Calu3 (cell line): ENCODE data around the gene PITPNM2. TPM values are rescaled to one million over a fixed set of nuclear protein-coding genes. Genes with fewer than 3 reads are reported as not detected.

Experiments
- Bru-seq: library from RNA; stranded (reverse); fragments of 400-500 nt; gene quantifications from one replicate; lab custom pipeline; 2021; lab: Mats Ljungman, UMichigan
- BruChase-seq, 2 experiments: library from RNA; stranded (reverse); fragments of 400-500 nt; gene quantifications; one replicate each; lab custom pipeline; 2021; lab: Mats Ljungman, UMichigan
- BruUV-seq: library from RNA; stranded (reverse); fragments of 400-500 nt; replicated peaks from 2 replicates; lab custom pipeline; 2021; lab: Mats Ljungman, UMichigan
- CTCF ChIA-PET: fragments of 300-600 bp; sonication (Branson Sonifier 250); formaldehyde crosslinking; loops from one replicate; lab custom pipeline; 2022; ENCODE audit warnings: antibody characterized with exemption; lab: Charles Lee
- DNase-seq: peaks from one replicate; pipeline ENCODE4 v3.0.0; 2022
- H3K27ac Mint-ChIP-seq: one replicate; pipeline ENCODE4 v1.8.0; 2022; ENCODE audit warnings: mixed read lengths; ENCODE audit not compliant: unreplicated experiment
- H3K27me3 Mint-ChIP-seq: one replicate; pipeline ENCODE4 v1.8.0; 2022; ENCODE audit warnings: mixed read lengths; ENCODE audit not compliant: unreplicated experiment
- H3K36me3 Mint-ChIP-seq: one replicate; pipeline ENCODE4 v1.8.0; 2022; ENCODE audit warnings: mild to moderate bottlenecking, moderate library complexity, mixed read lengths; ENCODE audit not compliant: insufficient read depth, unreplicated experiment
- H3K4me1 Mint-ChIP-seq: one replicate; pipeline ENCODE4 v1.8.0; 2022; ENCODE audit warnings: mild to moderate bottlenecking, low read depth, mixed read lengths; ENCODE audit not compliant: unreplicated experiment
- H3K4me3 Mint-ChIP-seq: one replicate; pipeline ENCODE4 v1.8.0; 2022; ENCODE audit warnings: mild to moderate bottlenecking, low read depth, moderate library complexity, mixed read lengths; ENCODE audit not compliant: unreplicated experiment
- H3K9me3 Mint-ChIP-seq: one replicate; pipeline ENCODE4 v1.8.0; 2022; ENCODE audit warnings: low read depth, mixed read lengths; ENCODE audit not compliant: unreplicated experiment
- CTCF ChIP-seq: fragments of 200-600 bp; IDR thresholded peaks from one replicate; pipeline ENCODE4 v1.8.0; 2022; ENCODE audit warnings: antibody characterized with exemption; ENCODE audit not compliant: unreplicated experiment
- intact Hi-C: fragments of 100-400 bp; cut with micrococcal nuclease; formaldehyde crosslinking; loops from one replicate; pipeline ENCODE4 v1.10.0; 2022; ENCODE audit not compliant: unreplicated experiment
- long read RNA-seq: library from polyadenylated mRNA; stranded (forward); transcript quantifications from one replicate; pipeline ENCODE4 v2.0.0, GENCODE V29; 2022
- total RNA-seq: library from RNA; stranded (reverse); gene quantifications from 2 replicates; pipeline ENCODE4 v1.2.3, GENCODE V29; 2022

The PITPNM2 gene
- total RNA-seq: 7.8 and 8.4 TPM in 2 replicates
- Bru-seq, nascent RNA: percentile 44 among the genes with signal in this experiment
- percentile 40 among the genes with signal in this experiment for BruChase-seq, experiment 1, labeled RNA remaining after a 6-hour chase
- percentile 43 among the genes with signal in this experiment for BruChase-seq, experiment 2, labeled RNA remaining after a 2-hour chase
- long read RNA-seq, partial matches to known transcripts: 0 of 5 reads
- long read RNA-seq, other reads (novel, unspliced or antisense): 5 of 5 reads

- Mint-ChIP-seq H3K4me1 (peaks cover 18% of the 10 kb centered on the region), H3K27me3 (no peaks in the 10 kb centered on the region), H3K27ac (peak within 1 kb of the TSS; percentile 18), H3K36me3 (peaks cover 21% of the 10 kb centered on the region), H3K9me3 (no peaks in the 10 kb centered on the region), H3K4me3 (peak within 1 kb of the TSS; percentile 75)
- CTCF ChIA-PET: interaction anchor here (0.6 to 1.4 kb wide), 5 partner anchors 10 to 328 kb away, joined by 3 to 10 read pairs (median 3); no protein-coding TSS in a partner anchor
- no peak for TF ChIP-seq CTCF
- intact Hi-C loops: no loop called here
- DNase-seq: peak; percentile 82
- no TSS peak for BruUV-seq
Measured at GRCh38 chr12:123150744-123151456, at the start of gene PITPNM2. TSS of gene PITPNM2 (minus strand) at chr12:123151090. CDS start at chr12:123034590, 116,500 bp downstream.

GRCh38 chr12:123200414-123200813 is 49.5 kb upstream of the PITPNM2 start:
- Mint-ChIP-seq H3K27me3 (no peaks in the 10 kb centered on the region), H3K36me3 (peaks cover 27% of the 10 kb centered on the region), H3K4me3 (no peak overlapping the region), H3K27ac (no peak overlapping the region), H3K9me3 (no peaks in the 10 kb centered on the region), H3K4me1 (no peaks in the 10 kb centered on the region)
- no TSS peak for BruUV-seq
- DNase-seq: no peak
- no peak for TF ChIP-seq CTCF
- intact Hi-C loops: no loop called here
- CTCF ChIA-PET: interaction anchor here (0.6 to 0.7 kb wide), 2 partner anchors 51 to 156 kb away, joined by 3 read pairs; no protein-coding TSS in a partner anchor

GRCh38 chr12:123199936-123200335 is 49.0 kb upstream of the PITPNM2 start:
- no peaks in the 10 kb centered on the region for H3K9me3 Mint-ChIP-seq
- TF ChIP-seq CTCF: no peak
- intact Hi-C loops: no loop called here
- H3K27me3 Mint-ChIP-seq: no peaks in the 10 kb centered on the region
- no peak for DNase-seq
- no peak overlapping the region for H3K27ac Mint-ChIP-seq
- peaks cover 31% of the 10 kb centered on the region for H3K36me3 Mint-ChIP-seq
- CTCF ChIA-PET: interaction anchor here (0.6 to 0.7 kb wide), 3 partner anchors 12 to 578 kb away, joined by 3 read pairs; no protein-coding TSS in a partner anchor
- BruUV-seq: no TSS peak
- no peak overlapping the region for H3K4me3 Mint-ChIP-seq
- no peaks in the 10 kb centered on the region for H3K4me1 Mint-ChIP-seq

GRCh38 chr12:123187637-123188036 is 36.7 kb upstream of the PITPNM2 start:
- H3K27ac Mint-ChIP-seq: no peak overlapping the region
- intact Hi-C loops: no loop called here
- peaks cover 44% of the 10 kb centered on the region for H3K36me3 Mint-ChIP-seq

More at GRCh38 chr12:123187637-123188036, 36.7 kb upstream of the PITPNM2 start:
- H3K27me3 Mint-ChIP-seq: no peaks in the 10 kb centered on the region
- no TSS peak for BruUV-seq
- TF ChIP-seq CTCF: no peak
- no peaks in the 10 kb centered on the region for H3K9me3 Mint-ChIP-seq
- CTCF ChIA-PET: interaction anchor here (0.6 kb wide), 1 partner anchor 12 kb away, joined by 3 read pairs; no protein-coding TSS in a partner anchor
- DNase-seq: no peak
- H3K4me1 Mint-ChIP-seq: no peaks in the 10 kb centered on the region
- H3K4me3 Mint-ChIP-seq: no peak overlapping the region
